Naive thymus-derived CD4-positive, alpha-beta T cell (primary cell): ENCODE results near the gene TRIM3. TPM values are rescaled to one million over a fixed set of nuclear protein-coding genes. Genes with fewer than 3 reads are reported as not detected.

Experiments
- ATAC-seq: fragments of 150-1000 bp; cut with Tn5 transposase; 2 replicates; pipeline ENCODE4 v1.10.0; 2021; ENCODE audit warnings: mild to moderate bottlenecking, moderate library complexity
- CTCF ChIA-PET: fragments of 350-600 bp; sonication (Branson Sonifier 250); formaldehyde crosslinking; loops from one replicate; lab custom pipeline; 2021; ENCODE audit warnings: antibody characterized with exemption; lab: Charles Lee
- POLR2A ChIA-PET: fragments of 350-600 bp; sonication (Branson Sonifier 250); formaldehyde crosslinking; loops from one replicate; lab custom pipeline; 2021; ENCODE audit warnings: antibody characterized with exemption, inconsistent platforms; lab: Charles Lee
- DNase-seq, 9 donors: peaks; one replicate each; pipeline versions ENCODE4 v3.0.0 to v3.0.0-alpha.2; 2020 to 2022; ENCODE audit warnings: mixed read lengths in 1 of 9
- H3K27ac ChIP-seq: one replicate; pipeline ENCODE4 v1.7.0; 2013; ENCODE audit warnings: mild to moderate bottlenecking, low read depth, low read length, moderate library complexity
- H3K27me3 ChIP-seq, 2 donors: one replicate each; pipeline ENCODE4 v1.7.0; 2013; ENCODE audit warnings: low read length in 2 of 2, mild to moderate bottlenecking in 2 of 2, moderate library complexity in 2 of 2; ENCODE audit not compliant: control insufficient read depth in 2 of 2, insufficient read depth in 2 of 2
- H3K36me3 ChIP-seq, 3 experiments: 1 replicate in 2 of 3; 2 replicates in 1 of 3; pipeline ENCODE4 v1.7.0; 2013; ENCODE audit warnings: low read length in 3 of 3, mild to moderate bottlenecking in 3 of 3, moderate library complexity in 1 of 3; ENCODE audit not compliant: insufficient read depth in 3 of 3, control insufficient read depth in 2 of 3
- H3K4me1 ChIP-seq, 2 donors: one replicate each; pipeline ENCODE4 v1.7.0; 2013; ENCODE audit warnings: low read length in 2 of 2, mild to moderate bottlenecking in 2 of 2, moderate library complexity in 1 of 2; ENCODE audit not compliant: control insufficient read depth in 2 of 2, insufficient read depth in 2 of 2
- H3K4me3 ChIP-seq: 2 replicates; pipeline ENCODE4 v1.7.0; 2013; ENCODE audit warnings: mild to moderate bottlenecking, low read length
- H3K9me3 ChIP-seq, 3 experiments: 1 replicate in 2 of 3; 2 replicates in 1 of 3; pipeline ENCODE4 v1.7.0; 2013; ENCODE audit warnings: low read length in 3 of 3; ENCODE audit not compliant: control insufficient read depth in 2 of 3
- H3K27ac Mint-ChIP-seq, 9 donors: one replicate each; pipeline ENCODE4 v1.8.0; 2020 to 2022; ENCODE audit warnings: mixed read lengths in 9 of 9, mild to moderate bottlenecking in 8 of 9, moderate library complexity in 5 of 9, inconsistent platforms in 2 of 9
- H3K27me3 Mint-ChIP-seq, 5 donors: one replicate each; pipeline ENCODE4 v1.8.0; 2021 to 2022; ENCODE audit warnings: mixed read lengths in 5 of 5, mild to moderate bottlenecking in 1 of 5
- H3K36me3 Mint-ChIP-seq, 5 donors: one replicate each; pipeline ENCODE4 v1.8.0; 2020 to 2022; ENCODE audit warnings: mixed read lengths in 5 of 5, mild to moderate bottlenecking in 3 of 5, inconsistent platforms in 1 of 5
- H3K4me1 Mint-ChIP-seq, 7 donors: one replicate each; pipeline ENCODE4 v1.8.0; 2020 to 2022; ENCODE audit warnings: mixed read lengths in 7 of 7, mild to moderate bottlenecking in 3 of 7, inconsistent platforms in 1 of 7
- H3K4me3 Mint-ChIP-seq, 10 donors: one replicate each; pipeline ENCODE4 v1.8.0; 2020 to 2022; ENCODE audit warnings: mild to moderate bottlenecking in 10 of 10, mixed read lengths in 10 of 10, moderate library complexity in 6 of 10, inconsistent platforms in 2 of 10
- H3K9me3 Mint-ChIP-seq, 11 donors: one replicate each; pipeline ENCODE4 v1.8.0; 2020 to 2022; ENCODE audit warnings: mixed read lengths in 11 of 11, mild to moderate bottlenecking in 4 of 11, inconsistent platforms in 1 of 11, moderate library complexity in 1 of 11
- intact Hi-C, 2 donors: fragments of 100-400 bp; cut with micrococcal nuclease; formaldehyde crosslinking; loops; one replicate each; pipeline ENCODE4 v1.15.1; 2023
- polyA plus RNA-seq, 2 donors: library from polyadenylated mRNA; unstranded; fragments of 300-500 nt; fragmentation: Illumina TruSeq; gene quantifications; one replicate each; pipeline ENCODE4 v1.2.3, GENCODE V29; 2021
- total RNA-seq, 6 experiments: library from RNA in 5 of 6; stranded (reverse) in 5 of 6; gene quantifications; 1 replicate in 5 of 6; 2 replicates in 1 of 6; pipeline ENCODE4 v1.2.3 and lab custom pipeline; 2021 to 2026

Gene TRIM3
- total and polyA plus RNA-seq, 7 experiments from 2014 or later, result 1.6 to 20.7 (median 12.7) TPM

DNA sequence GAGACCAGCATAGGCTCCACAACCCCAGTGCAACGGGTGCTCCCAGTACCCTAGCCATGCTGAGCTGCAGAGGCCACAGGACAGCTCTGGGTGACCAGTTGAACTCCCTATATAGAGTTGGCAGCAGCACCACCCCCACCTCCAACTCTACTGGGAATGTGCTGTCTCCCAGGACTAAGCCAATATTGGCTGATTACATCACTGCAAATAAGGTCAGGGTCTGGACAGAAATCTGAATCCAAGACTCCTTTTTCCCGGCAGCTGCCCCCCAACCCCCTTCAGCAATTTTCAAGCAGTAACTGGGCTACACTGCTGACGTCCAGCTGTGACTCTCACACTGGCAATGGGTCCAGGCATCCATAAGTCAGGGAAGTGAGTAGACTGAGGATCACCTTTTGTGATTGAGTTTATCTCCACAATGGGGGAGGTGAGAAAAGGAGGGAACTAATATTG lies 32.8 kb downstream of the TRIM3 start, which contains the start of gene HPX:
Gene HPX, minus strand, starts transcription at position 82 of the 453 bp plus-strand sequence. Its CDS starts 24 bp downstream, at position 58.
- no peaks in the 10 kb centered on the region for H3K27me3 ChIP-seq
- Mint-ChIP-seq H3K27me3 (peaks cover 0 to 7% (median 0%) of the 10 kb centered on the region in 5 donors), H3K36me3 (peaks cover 0 to under 1% (median 0%) of the 10 kb centered on the region in 5 donors), H3K4me1 (peaks cover 0 to 7% (median 1%) of the 10 kb centered on the region in 7 donors), H3K9me3 (no peaks in the 10 kb centered on the region), H3K4me3 (no peak within 1 kb of the TSS), H3K27ac (peak within 1 kb of the TSS in 1 of 9 donors; percentile 28)
- no peak for DNase-seq
- no peaks in the 10 kb centered on the region for H3K9me3 ChIP-seq
- no peaks in the 10 kb centered on the region for H3K36me3 ChIP-seq
- POLR2A ChIA-PET, result interaction anchor here (0.6 to 6.1 kb wide), 6 partner anchors 12 to 216 kb away, joined by 3 to 73 read pairs (median 3); partner anchors contain the start of gene SMPD1
- H3K4me1 ChIP-seq, result peaks cover 22 to 30% of the 10 kb centered on the region in 2 donors
- intact Hi-C loops, result loop anchor here (5.0 kb wide), 3 partner anchors 41 to 189 kb away; partner anchors contain the start of genes ARFIP2 (in 1 of the 2) and TIMM10B (in 1 of the 2)
- CTCF ChIA-PET, result interaction anchor here (1.0 to 13.9 kb wide), 8 partner anchors 10 to 65 kb away, joined by 3 to 573 read pairs (median 4); partner anchors contain the start of genes APBB1 and SMPD1
- no peak within 1 kb of the TSS for H3K27ac ChIP-seq
- H3K4me3 ChIP-seq, result no peak within 1 kb of the TSS
- ATAC-seq, result no peak

DNA sequence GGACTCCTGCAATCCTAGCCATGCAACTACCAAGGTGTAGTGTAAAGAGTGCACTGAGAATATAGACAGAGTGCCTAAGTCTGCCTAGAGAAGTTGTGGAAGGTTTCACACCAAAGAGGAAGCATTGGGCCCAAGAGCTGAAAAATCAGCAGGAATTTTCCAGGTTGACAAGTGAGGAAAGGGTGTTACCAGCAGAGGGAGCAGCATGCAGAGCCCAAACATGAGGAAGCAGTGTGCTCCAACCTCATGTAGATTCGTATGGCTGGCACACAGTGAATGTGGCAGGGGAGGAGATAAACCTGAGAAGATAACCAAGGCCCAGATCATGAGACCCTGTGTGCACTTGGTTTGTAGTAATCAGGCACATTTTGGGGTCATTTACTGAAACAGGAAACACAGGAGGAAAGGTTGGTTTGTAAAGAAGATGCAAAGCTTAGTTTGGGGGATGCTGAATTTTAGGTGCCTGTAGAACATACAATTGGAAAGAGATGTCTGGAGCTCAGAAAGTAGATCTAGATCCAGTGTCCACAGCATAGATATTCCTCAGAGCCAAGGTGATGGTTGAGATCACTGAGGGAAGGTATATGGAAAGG lies 34.7 kb downstream of the TRIM3 start:
- Mint-ChIP-seq H3K27ac (no peak overlapping the region), H3K27me3 (no peaks in the 10 kb centered on the region), H3K36me3 (peaks cover 0 to 3% (median 0%) of the 10 kb centered on the region in 5 donors), H3K9me3 (no peaks in the 10 kb centered on the region), H3K4me3 (no peak overlapping the region), H3K4me1 (peaks cover 0 to 10% (median 4%) of the 10 kb centered on the region in 7 donors)
- no peak overlapping the region for H3K4me3 ChIP-seq
- ATAC-seq (peak; percentile 67), DNase-seq (peak in 5 of 9 donors; percentile 18 to 39 (median 30))
- H3K36me3 ChIP-seq, result no peaks in the 10 kb centered on the region
- peaks cover 22 to 30% of the 10 kb centered on the region in 2 donors for H3K4me1 ChIP-seq
- CTCF ChIA-PET, result interaction anchor here (0.9 to 13.9 kb wide), 5 partner anchors 12 to 66 kb away, joined by 3 to 573 read pairs (median 3); partner anchors contain the start of gene SMPD1
- H3K27ac ChIP-seq, result no peak overlapping the region
- POLR2A ChIA-PET, result interaction anchor here (0.8 to 2.9 kb wide), 7 partner anchors 21 to 60 kb away, joined by 3 to 26 read pairs (median 8); partner anchors contain the start of genes APBB1, ARFIP2 and TIMM10B
- H3K9me3 ChIP-seq, result no peaks in the 10 kb centered on the region
- no peaks in the 10 kb centered on the region for H3K27me3 ChIP-seq
- intact Hi-C loops, result loop anchor here (1.0 to 5.0 kb wide), 6 partner anchors 20 to 244 kb away; partner anchors contain the start of genes APBB1 (in 2 of the 2), ARFIP2 (in 1 of the 2), MRPL17 (in 1 of the 2) and TIMM10B (in 1 of the 2)

DNA sequence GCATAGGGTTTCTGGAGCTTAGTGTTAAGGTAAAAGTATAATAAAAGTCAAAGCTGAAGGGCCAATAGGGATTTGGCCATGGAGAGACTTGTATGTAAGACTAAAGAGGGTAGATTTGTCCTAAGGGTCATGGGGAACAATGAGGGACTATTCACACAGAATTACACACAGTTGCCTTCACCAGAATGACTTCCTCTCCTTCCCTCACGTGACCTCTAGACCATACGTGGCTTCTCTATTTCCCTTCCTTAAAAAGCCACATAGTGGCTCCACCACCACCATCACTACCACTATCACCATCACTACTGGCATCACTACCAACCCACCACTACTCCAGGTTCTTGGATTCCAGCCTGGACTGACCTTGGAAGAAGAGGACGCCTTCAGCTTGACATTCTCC lies 35.7 kb downstream of the TRIM3 start:
- ATAC-seq (peak; percentile 71), DNase-seq (peak in 1 of 9 donors; percentile 12)
- ChIA-PET POLR2A (interaction anchor here (0.7 to 2.9 kb wide), 10 partner anchors 11 to 59 kb away, joined by 3 to 26 read pairs (median 4); partner anchors contain the start of gene APBB1), CTCF (interaction anchor here (0.5 to 13.9 kb wide), 6 partner anchors 17 to 77 kb away, joined by 3 to 573 read pairs (median 3); partner anchors contain the start of gene SMPD1)
- no peaks in the 10 kb centered on the region for H3K9me3 ChIP-seq
- peaks cover 22 to 25% of the 10 kb centered on the region in 2 donors for H3K4me1 ChIP-seq
- Mint-ChIP-seq H3K36me3 (peaks cover 0 to 3% (median 0%) of the 10 kb centered on the region in 5 donors), H3K27me3 (peaks cover 0 to 4% (median 0%) of the 10 kb centered on the region in 5 donors), H3K27ac (no peak overlapping the region), H3K4me3 (no peak overlapping the region), H3K9me3 (no peaks in the 10 kb centered on the region), H3K4me1 (peaks cover 0 to 10% (median 4%) of the 10 kb centered on the region in 7 donors)
- H3K4me3 ChIP-seq, result no peak overlapping the region
- intact Hi-C loops, result loop anchor here (1.0 to 5.0 kb wide), 5 partner anchors 19 to 43 kb away; partner anchors contain the start of genes APBB1 (in 2 of the 2), ARFIP2 (in 1 of the 2), TIMM10B (in 1 of the 2) and TRIM3 (in 1 of the 2)
- H3K36me3 ChIP-seq, result no peaks in the 10 kb centered on the region
- no peak overlapping the region for H3K27ac ChIP-seq
- H3K27me3 ChIP-seq, result no peaks in the 10 kb centered on the region

DNA sequence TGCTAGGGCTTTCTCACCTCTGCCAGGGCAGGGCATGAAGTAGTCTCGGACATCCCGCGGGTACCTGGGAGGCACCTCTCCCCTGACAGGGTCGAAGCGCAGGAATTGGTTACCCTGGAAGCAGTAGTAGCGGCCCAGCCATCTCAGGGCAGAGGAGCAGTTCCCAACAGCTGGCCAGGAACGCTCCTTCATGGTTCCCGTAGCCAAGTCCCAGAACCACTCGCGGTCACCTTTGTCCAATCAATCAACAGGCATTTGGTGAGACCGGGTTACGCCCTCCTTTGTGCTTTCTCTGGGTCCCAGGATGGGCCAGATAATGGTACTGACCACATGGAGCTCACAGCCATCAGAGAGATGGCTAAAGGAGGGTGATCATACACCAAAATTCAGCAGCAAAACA lies 36.3 kb downstream of the TRIM3 start:
- H3K9me3 Mint-ChIP-seq, result no peaks in the 10 kb centered on the region
- Histone ChIP-seq H3K4me3 (no peak overlapping the region), H3K27ac (no peak overlapping the region), H3K36me3 (no peaks in the 10 kb centered on the region), H3K27me3 (no peaks in the 10 kb centered on the region), H3K9me3 (no peaks in the 10 kb centered on the region), H3K4me1 (peaks cover 22 to 25% of the 10 kb centered on the region in 2 donors)
- peaks cover 0 to 3% (median 0%) of the 10 kb centered on the region in 5 donors for H3K36me3 Mint-ChIP-seq
- CTCF ChIA-PET, result interaction anchor here (0.9 to 13.9 kb wide), 4 partner anchors 16 to 56 kb away, joined by 3 to 573 read pairs (median 44); partner anchors contain the start of gene SMPD1
- H3K4me1 Mint-ChIP-seq, result peaks cover 0 to 10% (median 4%) of the 10 kb centered on the region in 7 donors
- DNase-seq (no peak), ATAC-seq (no peak)
- POLR2A ChIA-PET, result interaction anchor here (0.6 to 2.9 kb wide), 13 partner anchors 10 to 170 kb away, joined by 3 to 26 read pairs (median 4); partner anchors contain the start of gene APBB1
- peaks cover 0 to 4% (median 0%) of the 10 kb centered on the region in 5 donors for H3K27me3 Mint-ChIP-seq
- H3K27ac Mint-ChIP-seq, result no peak overlapping the region
- intact Hi-C loops, result loop anchor here in 1 of 2 donors (5.0 kb wide), 1 partner anchor 35 kb away; the partner anchor contains the start of gene TRIM3
- no peak overlapping the region for H3K4me3 Mint-ChIP-seq

DNA sequence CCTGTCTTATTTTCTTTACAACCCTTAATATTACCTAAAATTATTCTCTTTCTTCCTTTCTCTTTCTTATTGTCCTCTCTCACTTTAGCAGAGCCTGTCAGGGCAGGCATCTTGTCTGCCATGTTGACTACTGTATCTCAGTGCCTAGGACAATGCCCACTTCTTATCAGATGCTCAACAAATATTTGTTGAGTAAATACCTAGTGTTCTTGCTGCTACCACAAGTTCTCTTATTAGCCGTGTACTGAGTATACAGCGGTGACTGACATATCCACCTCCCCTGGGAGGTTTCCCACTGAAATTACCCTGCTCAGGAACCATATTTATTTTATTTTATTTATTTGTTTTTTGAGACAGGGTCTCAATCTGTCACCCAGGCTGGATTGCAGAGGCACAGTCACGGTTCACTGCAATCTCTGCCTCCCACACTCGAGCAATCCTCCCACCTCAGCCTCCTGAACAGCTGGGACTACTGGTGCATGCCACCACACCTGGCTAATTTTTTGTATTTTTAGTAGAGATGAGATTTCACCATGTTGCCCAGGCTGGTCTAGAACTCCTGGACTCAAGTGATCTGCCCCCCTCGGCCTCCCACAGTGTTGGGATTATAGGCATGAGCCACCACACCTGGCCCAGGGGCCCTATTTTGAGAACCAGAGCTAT lies 39.6 kb downstream of the TRIM3 start:
- peaks cover 0 to 3% (median 0%) of the 10 kb centered on the region in 5 donors for H3K36me3 Mint-ChIP-seq
- Histone ChIP-seq H3K36me3 (no peaks in the 10 kb centered on the region), H3K9me3 (no peaks in the 10 kb centered on the region), H3K4me3 (no peak overlapping the region), H3K27ac (no peak overlapping the region), H3K4me1 (peaks cover 17% of the 10 kb centered on the region in 2 donors), H3K27me3 (no peaks in the 10 kb centered on the region)
- H3K27me3 Mint-ChIP-seq, result peaks cover 0 to 4% (median 0%) of the 10 kb centered on the region in 5 donors
- H3K4me3 Mint-ChIP-seq, result no peak overlapping the region
- no peak for ATAC-seq
- intact Hi-C loops, result no loop called here
- DNase-seq, result no peak
- POLR2A ChIA-PET, result interaction anchor here (0.5 to 2.0 kb wide), 4 partner anchors 15 to 85 kb away, joined by 3 to 8 read pairs (median 4); partner anchors contain the start of gene APBB1
- CTCF ChIA-PET, result interaction anchor here (1.2 to 2.5 kb wide), 2 partner anchors 10 to 55 kb away, joined by 3 to 7 read pairs; no protein-coding TSS in a partner anchor
- no peaks in the 10 kb centered on the region for H3K9me3 Mint-ChIP-seq
- peaks cover 4 to 20% (median 6%) of the 10 kb centered on the region in 7 donors for H3K4me1 Mint-ChIP-seq
- H3K27ac Mint-ChIP-seq, result peak overlapping the region in 2 of 9 donors; percentile 28 to 63
